HS-5 (cell line): ENCODE measurements around the gene BTNL9.
"Not testable (repeated sequence)": the region's sequence is repeated elsewhere in the genome, so short reads cannot be mapped to it uniquely, and the experiment has no call there.

Experiments used
- DNase-seq: peaks from one replicate; pipeline ENCODE4 v3.0.0-alpha.2; 2012; ENCODE audit warnings: low read depth

Gene BTNL9

GRCh38 chr5:181039931-181040630 is at the start of gene BTNL9:
BTNL9 (plus strand) TSS chr5:181040266; CDS start chr5:181045490, 5,224 bp downstream.
- no peak for DNase-seq

GRCh38 chr5:180990882-180991242 is 49.2 kb upstream of the BTNL9 start:
- no peak for DNase-seq

- DNase-seq = no peak
These were observed 38.1 kb upstream of the BTNL9 start for GRCh38 chr5:181001947-181002346.

- DNase-seq = no peak
These were observed 34.3 kb upstream of the BTNL9 start for GRCh38 chr5:181005791-181006190.

- no peak for DNase-seq
These were observed 31.9 kb upstream of the BTNL9 start for GRCh38 chr5:181008136-181008535.

GRCh38 chr5:181010018-181010417 is 30.0 kb upstream of the BTNL9 start:
- not testable (repeated sequence) for DNase-seq

GRCh38 chr5:181014654-181015053 is 25.4 kb upstream of the BTNL9 start:
- not testable (repeated sequence) for DNase-seq

- DNase-seq = not testable (repeated sequence)
These were observed 22.6 kb upstream of the BTNL9 start for GRCh38 chr5:181017448-181017847.

- no peak for DNase-seq
These were observed 19.4 kb upstream of the BTNL9 start for GRCh38 chr5:181020688-181021087.

GRCh38 chr5:181024245-181025064 is 15.6 kb upstream of the BTNL9 start:
- DNase-seq = no peak

GRCh38 chr5:181027452-181028031 is 12.5 kb upstream of the BTNL9 start:
- DNase-seq = no peak

- DNase-seq = no peak
These were observed 11.8 kb upstream of the BTNL9 start for GRCh38 chr5:181028032-181028819.

GRCh38 chr5:181031716-181032115 is 8.3 kb upstream of the BTNL9 start:
- no peak for DNase-seq

GRCh38 chr5:181035991-181036815 is 3.9 kb upstream of the BTNL9 start:
- no peak for DNase-seq

- no peak for DNase-seq
These were observed 3.2 kb upstream of the BTNL9 start for GRCh38 chr5:181036816-181037364.

- DNase-seq = no peak
These were observed 2.7 kb upstream of the BTNL9 start for GRCh38 chr5:181037365-181037861.

GRCh38 chr5:181039471-181039870 is 595 bp upstream of the BTNL9 start:
- DNase-seq = no peak

GRCh38 chr5:181040631-181040945 is 522 bp downstream of the BTNL9 start:
- no peak for DNase-seq

- DNase-seq = no peak
These were observed 977 bp downstream of the BTNL9 start for GRCh38 chr5:181041043-181041442.

GRCh38 chr5:181042036-181042713 is 2.1 kb downstream of the BTNL9 start:
- DNase-seq = no peak
